ENCODE results near the gene CHST13. TPM values are rescaled to one million over a fixed set of nuclear protein-coding genes. Genes with fewer than 3 reads are reported as not detected.

The CHST13 gene
- total RNA-seq, 1 experiment from 2014 or later: 0.91 TPM

- intact Hi-C loops (cut with micrococcal nuclease): no loop called here
- ChIA-PET CTCF (no interaction called here), RAD21 (ENCODE audit: low non-redundant PET in 1 of 2, low total read pairs in 2 of 2, uncharacterized antibody in 2 of 2, unreplicated experiment in 2 of 2) (no interaction called here), POLR2A (no interaction called here)
- H3K4me1 ChIP-seq (ENCODE audit: control insufficient read depth in 1 of 2, insufficient read depth in 2 of 2, low read length in 2 of 2): no peaks in the 10 kb centered on the region; a peak in 1 of 4 replicates
- H3K27me3 ChIP-seq (ENCODE audit: insufficient read depth, low read length): no peaks in the 10 kb centered on the region
- DNase-seq (ENCODE audit: low read depth, low spot score) (no peak), ATAC-seq (no peak)
- H3K4me2 ChIP-seq (ENCODE audit: low read length): no peak overlapping the region
- H3K9me3 ChIP-seq (ENCODE audit: control insufficient read depth in 1 of 2, insufficient read depth in 1 of 2, low read depth in 1 of 2, low read length in 2 of 2): no peaks in the 10 kb centered on the region
- no peak overlapping the region for H2AFZ ChIP-seq (ENCODE audit: low read depth, low read length, poor library complexity, severe bottlenecking)
- H4K20me1 ChIP-seq (ENCODE audit: insufficient read depth): no peaks in the 10 kb centered on the region
- TF ChIP-seq ATF3 (IDR thresholded peaks at IDR 0.05): no peak
- no peak for TF ChIP-seq POLR2A (IDR thresholded peaks at IDR 0.05; ENCODE audit: borderline replicate concordance, extremely low read depth, insufficient read depth, insufficient read length)
- TF ChIP-seq RAD21 (IDR thresholded peaks at IDR 0.05; ENCODE audit: low read depth): no peak
- no peaks in the 10 kb centered on the region for H3K9me2 ChIP-seq (ENCODE audit: insufficient read depth)
- H3K36me3 ChIP-seq (ENCODE audit: control insufficient read depth in 1 of 2, insufficient read depth in 2 of 2, low read length in 2 of 2): no peaks in the 10 kb centered on the region
- no TSS peak for BruUV-seq (replicated peaks)
- no peak overlapping the region for H3K27ac ChIP-seq (ENCODE audit: low read depth, low read length)
- H3K9ac ChIP-seq (ENCODE audit: low read length): no peak overlapping the region
- no peak overlapping the region for H3K4me3 ChIP-seq (replicated peaks in 1 of 2; ENCODE audit: low read depth in 1 of 2, low read length in 2 of 2)
- no peaks in the 10 kb centered on the region for H3K79me2 ChIP-seq (ENCODE audit: insufficient read depth, low read length)
Measured at GRCh38 chr3:126517986-126518778, 5.8 kb upstream of the CHST13 start.

GRCh38 chr3:126518779-126519177, 5.2 kb upstream of the CHST13 start:
- Histone ChIP-seq H4K20me1 (ENCODE audit: insufficient read depth) (no peaks in the 10 kb centered on the region), H3K9ac (ENCODE audit: low read length) (no peak overlapping the region), H3K79me2 (ENCODE audit: insufficient read depth, low read length) (no peaks in the 10 kb centered on the region), H3K9me3 (ENCODE audit: control insufficient read depth in 1 of 2, insufficient read depth in 1 of 2, low read depth in 1 of 2, low read length in 2 of 2) (no peaks in the 10 kb centered on the region), H3K36me3 (ENCODE audit: control insufficient read depth in 1 of 2, insufficient read depth in 2 of 2, low read length in 2 of 2) (no peaks in the 10 kb centered on the region), H2AFZ (ENCODE audit: low read depth, low read length, poor library complexity, severe bottlenecking) (no peak overlapping the region), H3K4me1 (ENCODE audit: control insufficient read depth in 1 of 2, insufficient read depth in 2 of 2, low read length in 2 of 2) (peaks cover 4% of the 10 kb centered on the region in 2 experiments; a peak in 2 of 4 replicates), H3K9me2 (ENCODE audit: insufficient read depth) (no peaks in the 10 kb centered on the region), H3K27me3 (ENCODE audit: insufficient read depth, low read length) (no peaks in the 10 kb centered on the region), H3K4me3 (replicated peaks in 1 of 2; ENCODE audit: low read depth in 1 of 2, low read length in 2 of 2) (no peak overlapping the region), H3K4me2 (ENCODE audit: low read length) (no peak overlapping the region), H3K27ac (ENCODE audit: low read depth, low read length) (no peak overlapping the region)
- ChIA-PET CTCF (no interaction called here), POLR2A (no interaction called here), RAD21 (ENCODE audit: low non-redundant PET in 1 of 2, low total read pairs in 2 of 2, uncharacterized antibody in 2 of 2, unreplicated experiment in 2 of 2) (no interaction called here)
- ATAC-seq: no peak
- intact Hi-C loops (cut with micrococcal nuclease): no loop called here
- BruUV-seq (replicated peaks): no TSS peak
- TF ChIP-seq SIN3A (IDR thresholded peaks at IDR 0.05; ENCODE audit: low read depth) (no peak), ELF1 (IDR thresholded peaks at IDR 0.05; ENCODE audit: borderline replicate concordance, low read depth) (no peak), TCF7L2 (IDR thresholded peaks at IDR 0.05; ENCODE audit: borderline replicate concordance, extremely low read depth, insufficient read depth, insufficient read length) (peak; percentile 64), POLR2AphosphoS5 (IDR thresholded peaks at IDR 0.05; ENCODE audit: low read depth, low read length) (no peak), FOSL1 (IDR thresholded peaks at IDR 0.05; ENCODE audit: low read depth) (no peak), YY1 (IDR thresholded peaks at IDR 0.05; ENCODE audit: extremely low read depth, insufficient replicate concordance, low read depth, low read length) (no peak), ZFX (IDR thresholded peaks at IDR 0.05) (no peak), SRF (IDR thresholded peaks at IDR 0.05; ENCODE audit: low read depth) (no peak)
- no peak for DNase-seq (ENCODE audit: low read depth, low spot score)

All from HCT116 (cell line).